ENCODE results near the gene PDSS2.

GRCh38 chr6:107259951-107260350, 199.4 kb downstream of the PDSS2 start:
- no peak for TF ChIP-seq CTCF (IDR thresholded peaks at IDR 0.05; ENCODE audit: insufficient read depth, low read length, poor library complexity, severe bottlenecking)
- TF ChIP-seq EZH2phosphoT487 (conservative IDR thresholded peaks at IDR 0.05; ENCODE audit: low read length): no peak

All from SU-DHL-6 (cell line).